ENCODE measurements around the gene UTS2R. TPM values are rescaled to one million over a fixed set of nuclear protein-coding genes. Genes with fewer than 3 reads are reported as not detected.
"Not testable (repeated sequence)": the region's sequence is repeated elsewhere in the genome, so short reads cannot be mapped to it uniquely, and the experiment has no call there.

UTS2R gene
- total and polyA plus RNA-seq, 3 experiments from 2014 or later = not detected

DNA sequence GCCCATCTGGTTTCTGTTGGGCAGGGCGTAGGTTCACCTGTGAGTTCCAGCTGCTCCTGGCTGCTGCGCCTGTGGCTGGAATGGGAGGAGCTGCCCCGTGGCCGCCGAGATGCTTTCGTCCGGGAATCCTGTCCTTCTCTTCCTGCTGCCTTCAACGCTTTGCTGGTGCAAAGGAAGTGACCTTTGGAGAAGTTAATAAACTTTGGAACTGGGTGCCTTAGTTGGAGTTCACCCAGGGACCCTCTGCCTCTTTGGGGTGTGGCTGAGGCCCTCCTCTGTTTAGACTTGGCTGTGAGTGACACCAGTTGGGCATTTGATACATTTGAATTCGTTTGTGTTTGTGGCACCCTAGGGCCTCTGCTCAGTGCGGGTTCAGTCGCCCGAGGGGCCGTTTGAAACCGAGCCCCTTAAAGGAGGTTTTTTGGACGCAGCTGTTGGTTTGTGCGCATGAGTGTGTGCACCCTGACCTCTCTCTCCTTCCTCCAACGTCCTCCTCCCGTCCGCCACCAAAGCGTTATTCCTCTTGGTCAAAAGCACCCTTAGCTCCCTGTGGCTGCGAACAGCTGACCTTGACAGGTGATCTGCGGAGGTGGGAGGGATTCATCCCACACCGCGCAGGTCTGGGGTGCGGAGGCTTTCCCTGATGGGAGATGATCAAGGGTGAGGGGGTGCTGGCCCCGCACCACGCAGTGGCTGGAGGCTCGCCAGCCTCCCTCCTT, 29.0 kb upstream of the UTS2R start:
- CTCF ChIA-PET = interaction anchor here (1.8 kb wide), 1 partner anchor 9 kb away, joined by 4 read pairs; no protein-coding TSS in a partner anchor
- DNase-seq = no peak
- Mint-ChIP-seq H3K27me3 (peaks cover 3 to 6% of the 10 kb centered on the region in 2 donors), H3K27ac (no peak overlapping the region), H3K36me3 (no peaks in the 10 kb centered on the region), H3K9me3 (no peaks in the 10 kb centered on the region), H3K4me3 (no peak overlapping the region), H3K4me1 (peaks cover 5 to 6% (median 6%) of the 10 kb centered on the region in 3 donors)
- POLR2A ChIA-PET = interaction anchor here (0.6 kb wide), 1 partner anchor 236 kb away, joined by 3 read pairs; no protein-coding TSS in a partner anchor
- Histone ChIP-seq H3K9me3 (ENCODE audit: low read length) (no peaks in the 10 kb centered on the region), H3K36me3 (ENCODE audit: insufficient read depth, low read length) (no peaks in the 10 kb centered on the region), H3K4me1 (ENCODE audit: insufficient read depth, low read length) (peaks cover 4% of the 10 kb centered on the region), H3K4me3 (ENCODE audit: low read length) (no peak overlapping the region), H3K27ac (ENCODE audit: low read depth, low read length) (peak overlapping the region; percentile 1), H3K27me3 (ENCODE audit: insufficient read depth, low read length, poor library complexity, severe bottlenecking) (no peaks in the 10 kb centered on the region)

- POLR2A ChIA-PET = no interaction called here
- no peaks in the 10 kb centered on the region for H3K27me3 ChIP-seq (ENCODE audit: insufficient read depth, low read length, poor library complexity, severe bottlenecking)
- CTCF ChIA-PET = interaction anchor here (0.7 to 1.8 kb wide), 4 partner anchors 8 to 313 kb away, joined by 3 to 4 read pairs (median 3); no protein-coding TSS in a partner anchor
- no peaks in the 10 kb centered on the region for H3K9me3 Mint-ChIP-seq
- no peak for DNase-seq
- H3K4me1 ChIP-seq (ENCODE audit: insufficient read depth, low read length) = peaks cover 4% of the 10 kb centered on the region
- H3K27me3 Mint-ChIP-seq = peaks cover 3 to 11% of the 10 kb centered on the region in 2 donors
- peak overlapping the region; percentile 1 for H3K27ac ChIP-seq (ENCODE audit: low read depth, low read length)
- peaks cover 5 to 6% (median 6%) of the 10 kb centered on the region in 3 donors for H3K4me1 Mint-ChIP-seq
- no peaks in the 10 kb centered on the region for H3K9me3 ChIP-seq (ENCODE audit: low read length)
- H3K4me3 Mint-ChIP-seq = no peak overlapping the region
- H3K27ac Mint-ChIP-seq = no peak overlapping the region
- H3K4me3 ChIP-seq (ENCODE audit: low read length) = no peak overlapping the region
- H3K36me3 Mint-ChIP-seq = no peaks in the 10 kb centered on the region
- no peaks in the 10 kb centered on the region for H3K36me3 ChIP-seq (ENCODE audit: insufficient read depth, low read length)
Observed at GRCh38 chr17:82343560-82343959, 28.0 kb upstream of the UTS2R start.

DNA sequence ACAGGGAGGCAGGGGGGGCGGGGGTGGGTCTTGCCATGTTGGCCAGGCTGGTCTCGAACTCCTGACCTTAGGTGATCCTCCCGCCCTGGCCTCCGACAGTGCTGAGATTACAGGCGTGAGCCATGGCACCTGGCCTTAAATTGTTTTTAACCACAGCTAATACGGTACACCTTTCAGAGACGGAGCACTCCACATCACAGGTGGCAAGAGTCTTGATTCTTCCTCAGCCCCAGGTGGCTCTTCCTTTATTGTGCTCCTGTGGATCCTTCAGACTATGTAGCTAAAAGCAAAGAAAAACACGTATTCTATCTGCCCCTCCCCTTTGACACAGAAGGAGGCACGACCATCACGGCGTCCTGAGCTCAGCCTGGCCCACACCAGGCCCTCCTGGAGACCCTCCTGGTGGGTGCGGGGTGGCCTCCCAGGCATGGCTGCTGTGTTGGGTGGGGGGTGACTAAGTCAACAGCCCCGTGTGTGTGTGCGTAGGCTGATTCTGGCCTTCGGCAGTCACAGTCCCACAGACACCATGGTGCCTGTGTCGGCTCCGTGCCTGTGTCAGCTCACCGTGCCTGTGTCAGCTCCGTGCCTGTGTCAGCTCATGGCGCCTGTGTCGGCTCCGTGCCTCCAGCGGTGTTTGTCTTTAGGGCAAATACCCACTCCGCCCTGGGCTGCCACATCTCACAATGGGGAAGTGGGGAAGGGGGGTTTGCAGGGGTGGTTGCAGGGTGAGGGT, 27.2 kb upstream of the UTS2R start:
- DNase-seq = no peak
- H3K27ac Mint-ChIP-seq = no peak overlapping the region
- H3K36me3 ChIP-seq (ENCODE audit: insufficient read depth, low read length) = no peaks in the 10 kb centered on the region
- H3K9me3 Mint-ChIP-seq = no peaks in the 10 kb centered on the region
- H3K36me3 Mint-ChIP-seq = no peaks in the 10 kb centered on the region
- H3K4me3 Mint-ChIP-seq = no peak overlapping the region
- no peaks in the 10 kb centered on the region for H3K27me3 ChIP-seq (ENCODE audit: insufficient read depth, low read length, poor library complexity, severe bottlenecking)
- ChIA-PET POLR2A (no interaction called here), CTCF (interaction anchor here (0.9 to 1.2 kb wide), 2 partner anchors 43 to 314 kb away, joined by 3 to 4 read pairs; no protein-coding TSS in a partner anchor)
- H3K27me3 Mint-ChIP-seq = peaks cover 4 to 17% of the 10 kb centered on the region in 2 donors
- peak overlapping the region; percentile 86 for H3K27ac ChIP-seq (ENCODE audit: low read depth, low read length)
- H3K4me3 ChIP-seq (ENCODE audit: low read length) = no peak overlapping the region
- peaks cover 3 to 6% (median 3%) of the 10 kb centered on the region in 3 donors for H3K4me1 Mint-ChIP-seq
- no peaks in the 10 kb centered on the region for H3K9me3 ChIP-seq (ENCODE audit: low read length)
- peaks cover 4% of the 10 kb centered on the region for H3K4me1 ChIP-seq (ENCODE audit: insufficient read depth, low read length)

DNA sequence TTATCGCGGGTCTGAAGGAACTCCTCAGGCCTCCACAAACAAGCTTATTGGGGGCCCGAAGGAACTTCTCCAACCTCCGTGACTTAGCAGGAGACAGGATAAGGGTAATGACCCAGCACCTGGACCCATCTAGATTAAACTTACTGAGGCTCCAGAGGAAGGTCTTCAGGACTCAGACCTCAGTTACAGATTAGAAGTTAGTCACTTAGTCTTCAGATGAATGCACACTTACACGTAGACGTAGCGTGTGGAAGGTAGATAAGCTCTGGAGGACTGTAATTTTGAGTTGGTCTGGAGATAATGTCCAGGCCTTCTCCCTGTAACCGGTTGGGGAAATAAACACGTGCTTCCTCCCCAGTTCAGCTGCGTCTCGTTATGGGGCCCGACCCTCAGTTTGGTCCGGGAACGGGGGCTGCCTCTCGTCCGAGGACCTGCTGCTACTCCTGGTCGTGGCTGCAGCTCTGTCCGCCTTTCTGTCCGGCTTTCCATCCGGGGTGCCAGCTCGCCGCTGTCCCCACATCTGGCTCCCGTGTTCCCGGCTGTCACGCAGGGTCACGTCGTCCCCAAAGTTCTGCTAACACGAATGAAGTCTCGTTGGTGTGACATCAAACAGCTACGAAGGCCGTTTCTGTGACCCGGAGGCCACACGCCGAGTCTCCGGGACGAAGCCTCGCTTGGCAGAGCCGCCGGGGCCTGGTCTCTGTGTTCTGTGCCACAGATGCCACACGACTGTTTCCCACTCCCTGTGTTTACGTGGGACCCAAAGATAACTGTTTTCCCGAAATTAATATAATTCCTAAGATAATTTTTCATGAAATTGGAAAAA, 26.2 kb upstream of the UTS2R start:
- Histone ChIP-seq H3K9me3 (ENCODE audit: low read length) (no peaks in the 10 kb centered on the region), H3K36me3 (ENCODE audit: insufficient read depth, low read length) (no peaks in the 10 kb centered on the region), H3K4me1 (ENCODE audit: insufficient read depth, low read length) (peaks cover 4% of the 10 kb centered on the region), H3K27ac (ENCODE audit: low read depth, low read length) (peak overlapping the region; percentile 86), H3K27me3 (ENCODE audit: insufficient read depth, low read length, poor library complexity, severe bottlenecking) (no peaks in the 10 kb centered on the region), H3K4me3 (ENCODE audit: low read length) (no peak overlapping the region)
- no peaks in the 10 kb centered on the region for H3K36me3 Mint-ChIP-seq
- H3K27ac Mint-ChIP-seq = no peak overlapping the region
- ChIA-PET CTCF (interaction anchor here (1.2 kb wide), 1 partner anchor 44 kb away, joined by 4 read pairs; no protein-coding TSS in a partner anchor), POLR2A (no interaction called here)
- H3K4me1 Mint-ChIP-seq = peaks cover 3 to 6% (median 3%) of the 10 kb centered on the region in 3 donors
- no peaks in the 10 kb centered on the region for H3K9me3 Mint-ChIP-seq
- no peak for DNase-seq
- H3K4me3 Mint-ChIP-seq = no peak overlapping the region
- H3K27me3 Mint-ChIP-seq = peaks cover 5 to 21% of the 10 kb centered on the region in 2 donors

DNA sequence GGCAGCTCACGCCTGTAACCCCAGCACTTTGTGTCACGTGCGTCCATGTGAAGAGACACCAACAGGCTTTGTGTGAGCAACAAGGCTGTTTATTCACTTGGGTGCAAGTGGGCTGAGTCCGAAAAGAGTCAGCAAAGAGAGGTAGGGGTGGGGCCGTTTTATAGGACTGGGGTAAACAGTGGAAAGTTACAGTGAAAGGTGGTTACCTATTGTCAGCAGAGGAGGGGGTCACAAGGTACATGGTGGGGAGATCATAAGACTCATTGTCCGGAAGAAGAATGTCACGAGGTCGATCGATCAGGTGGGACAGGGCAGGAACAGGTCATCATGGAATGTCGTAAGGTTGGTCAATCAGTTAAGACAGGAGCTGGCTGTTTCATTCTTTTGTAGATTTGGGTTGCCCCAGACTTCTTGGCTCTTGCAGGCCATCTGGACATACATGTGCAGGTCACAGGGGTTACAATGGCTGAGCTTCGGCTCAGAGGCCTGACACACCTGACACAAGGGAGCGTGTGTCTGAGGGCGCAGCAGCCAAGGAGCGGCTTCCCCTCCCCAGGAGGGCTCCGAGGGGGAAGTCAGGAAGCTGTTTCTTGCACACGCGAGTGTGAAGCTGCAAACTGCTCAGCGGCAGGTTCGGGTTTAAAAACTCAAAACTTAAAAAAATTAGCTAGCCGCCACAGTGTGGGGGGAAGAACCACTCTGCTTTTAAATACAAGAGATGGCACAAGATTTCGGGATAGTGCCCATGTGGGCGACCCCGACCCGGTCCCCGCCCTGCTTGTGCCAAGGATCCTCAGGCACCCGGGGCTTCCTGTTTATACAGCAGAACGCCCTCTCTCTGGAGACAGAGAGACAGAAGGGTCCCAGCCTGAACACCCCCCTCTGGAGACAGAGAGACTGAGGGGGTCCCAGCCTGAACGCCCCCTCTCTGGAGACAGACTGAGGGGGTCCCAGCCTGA, 24.9 kb upstream of the UTS2R start:
- peaks cover 3 to 6% (median 3%) of the 10 kb centered on the region in 3 donors for H3K4me1 Mint-ChIP-seq
- peaks cover 7 to 21% of the 10 kb centered on the region in 2 donors for H3K27me3 Mint-ChIP-seq
- H3K36me3 Mint-ChIP-seq = no peaks in the 10 kb centered on the region
- no peaks in the 10 kb centered on the region for H3K9me3 Mint-ChIP-seq
- Histone ChIP-seq H3K4me1 (ENCODE audit: insufficient read depth, low read length) (peaks cover 4% of the 10 kb centered on the region), H3K27me3 (ENCODE audit: insufficient read depth, low read length, poor library complexity, severe bottlenecking) (no peaks in the 10 kb centered on the region), H3K4me3 (ENCODE audit: low read length) (no peak overlapping the region), H3K36me3 (ENCODE audit: insufficient read depth, low read length) (no peaks in the 10 kb centered on the region), H3K27ac (ENCODE audit: low read depth, low read length) (peak overlapping the region; percentile 86), H3K9me3 (ENCODE audit: low read length) (no peaks in the 10 kb centered on the region)
- H3K4me3 Mint-ChIP-seq = no peak overlapping the region
- peak overlapping the region in 1 of 8 donors; percentile 12 for H3K27ac Mint-ChIP-seq
- no peak for DNase-seq
- POLR2A ChIA-PET = no interaction called here
- CTCF ChIA-PET = no interaction called here

DNA sequence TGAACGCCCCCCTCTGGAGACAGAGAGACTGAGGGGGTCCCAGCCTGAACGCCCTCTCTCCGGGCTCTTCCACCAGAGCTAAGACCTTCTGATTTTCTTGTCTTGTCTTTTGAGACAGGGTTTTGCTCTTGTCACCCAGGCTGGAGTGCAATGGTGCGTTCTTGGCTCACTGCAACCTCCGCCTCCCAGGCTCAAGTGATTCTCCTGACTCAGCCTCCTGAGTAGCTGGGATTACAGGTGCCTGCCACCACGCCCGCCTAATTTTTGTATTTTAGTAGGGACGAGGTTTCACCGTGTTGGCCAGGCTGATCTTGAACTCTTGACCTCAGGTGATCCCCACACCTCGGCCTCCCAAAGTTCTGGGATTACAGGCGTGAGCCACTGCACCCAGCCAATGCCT, 23.6 kb upstream of the UTS2R start:
- H3K4me1 Mint-ChIP-seq; H3K4me1 ChIP-seq (ENCODE audit: insufficient read depth, low read length); CTCF ChIA-PET; DNase-seq; H3K27me3 ChIP-seq (ENCODE audit: insufficient read depth, low read length, poor library complexity, severe bottlenecking); H3K36me3 ChIP-seq (ENCODE audit: insufficient read depth, low read length); H3K27ac Mint-ChIP-seq; H3K36me3 Mint-ChIP-seq; POLR2A ChIA-PET; H3K4me3 ChIP-seq (ENCODE audit: low read length); H3K27ac ChIP-seq (ENCODE audit: low read depth, low read length); H3K9me3 Mint-ChIP-seq; H3K9me3 ChIP-seq (ENCODE audit: low read length); H3K4me3 Mint-ChIP-seq: not testable (repeated sequence)
- H3K27me3 Mint-ChIP-seq = peaks cover 9 to 21% of the 10 kb centered on the region in 2 donors

DNA sequence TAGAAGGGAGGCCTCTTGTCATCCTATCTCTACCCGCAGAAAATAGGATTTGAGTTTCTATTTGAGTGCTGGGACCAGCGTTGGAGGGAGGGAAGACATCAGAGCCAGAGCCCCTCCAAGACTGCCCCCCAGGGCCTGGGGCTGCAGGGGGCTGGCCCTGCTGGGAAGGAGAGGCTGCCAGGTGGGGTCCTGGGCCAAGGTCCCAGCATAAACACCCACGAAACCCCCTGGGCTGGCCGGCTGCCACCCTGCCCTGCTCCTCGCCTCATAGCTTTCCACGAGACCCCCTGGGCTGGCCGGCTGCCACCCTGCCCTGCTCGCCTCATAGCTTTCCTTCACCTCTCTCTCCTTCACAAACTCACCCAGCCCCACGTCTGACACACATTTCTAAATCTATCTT, 23.1 kb upstream of the UTS2R start:
- POLR2A ChIA-PET = no interaction called here
- Mint-ChIP-seq H3K27me3 (peaks cover 9 to 21% of the 10 kb centered on the region in 2 donors), H3K27ac (no peak overlapping the region), H3K36me3 (no peaks in the 10 kb centered on the region), H3K9me3 (no peaks in the 10 kb centered on the region), H3K4me3 (no peak overlapping the region), H3K4me1 (peaks cover 3 to 6% (median 3%) of the 10 kb centered on the region in 3 donors)
- no peak for DNase-seq
- Histone ChIP-seq H3K9me3 (ENCODE audit: low read length) (no peaks in the 10 kb centered on the region), H3K27ac (ENCODE audit: low read depth, low read length) (no peak overlapping the region), H3K4me1 (ENCODE audit: insufficient read depth, low read length) (peaks cover 4% of the 10 kb centered on the region), H3K36me3 (ENCODE audit: insufficient read depth, low read length) (no peaks in the 10 kb centered on the region), H3K27me3 (ENCODE audit: insufficient read depth, low read length, poor library complexity, severe bottlenecking) (no peaks in the 10 kb centered on the region), H3K4me3 (ENCODE audit: low read length) (no peak overlapping the region)
- CTCF ChIA-PET = no interaction called here
